Prostate gland (tissue), 2 donors: ENCODE results near the gene MIPOL1.

Experiments used
- POLR2A ChIP-seq: fragments of 450-650 bp; IDR thresholded peaks from one replicate; pipeline ENCODE4 v1.6.1; 2016; ENCODE audit warnings: antibody characterized with exemption, mild to moderate bottlenecking
- TF ChIP-seq, protein P1 (sequence below), 4 experiments: fragments of 200-600 bp in 2 of 4; fragments of 450-650 bp in 2 of 4; sonication (generic) in 2 of 4; IDR thresholded peaks; 1 replicate in 3 of 4; 2 replicates in 1 of 4; pipeline ENCODE4 v1.5.1; 2016 to 2019; ENCODE audit warnings: antibody characterized with exemption in 4 of 4, mild to moderate bottlenecking in 2 of 4, moderate library complexity in 2 of 4

DNA sequence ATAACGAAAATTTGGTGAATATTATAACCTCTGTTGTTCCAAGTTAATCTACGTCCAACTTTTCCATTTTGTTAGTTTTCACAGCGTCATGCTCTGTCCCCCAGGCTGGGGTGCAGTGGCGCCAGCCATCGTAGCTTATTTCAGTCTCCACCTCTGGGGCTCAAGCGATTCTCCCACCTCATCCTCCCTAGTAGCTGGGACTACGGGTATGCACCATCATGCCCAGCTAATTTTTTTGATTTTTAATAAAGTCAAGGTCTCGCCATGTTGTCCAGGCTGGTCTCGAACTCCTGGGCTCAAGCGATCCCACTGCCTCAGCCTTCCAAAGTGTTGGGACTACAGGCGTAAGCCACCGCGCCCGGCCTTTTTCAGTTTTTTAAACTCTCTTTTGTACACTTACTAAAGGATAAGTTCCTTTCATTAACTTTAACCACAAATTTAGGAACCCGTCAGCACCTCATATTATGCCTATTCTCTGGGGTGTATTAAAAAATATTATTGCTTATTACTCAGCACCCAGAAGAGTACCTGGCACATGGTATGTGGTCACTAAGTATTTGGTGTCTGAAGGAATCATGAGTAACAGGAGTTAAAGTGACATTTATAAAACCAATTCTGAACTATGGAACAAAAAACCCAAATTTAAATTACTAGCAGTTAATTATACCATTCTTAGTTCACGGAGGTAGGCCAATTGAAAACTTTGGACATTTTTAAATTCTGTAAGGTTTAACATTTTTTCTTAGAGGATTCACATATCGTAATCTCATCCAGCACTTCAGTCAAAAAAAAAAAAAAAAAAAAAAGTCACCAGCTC is 925 bp upstream of the MIPOL1 start:
- TF ChIP-seq, protein P1, sequence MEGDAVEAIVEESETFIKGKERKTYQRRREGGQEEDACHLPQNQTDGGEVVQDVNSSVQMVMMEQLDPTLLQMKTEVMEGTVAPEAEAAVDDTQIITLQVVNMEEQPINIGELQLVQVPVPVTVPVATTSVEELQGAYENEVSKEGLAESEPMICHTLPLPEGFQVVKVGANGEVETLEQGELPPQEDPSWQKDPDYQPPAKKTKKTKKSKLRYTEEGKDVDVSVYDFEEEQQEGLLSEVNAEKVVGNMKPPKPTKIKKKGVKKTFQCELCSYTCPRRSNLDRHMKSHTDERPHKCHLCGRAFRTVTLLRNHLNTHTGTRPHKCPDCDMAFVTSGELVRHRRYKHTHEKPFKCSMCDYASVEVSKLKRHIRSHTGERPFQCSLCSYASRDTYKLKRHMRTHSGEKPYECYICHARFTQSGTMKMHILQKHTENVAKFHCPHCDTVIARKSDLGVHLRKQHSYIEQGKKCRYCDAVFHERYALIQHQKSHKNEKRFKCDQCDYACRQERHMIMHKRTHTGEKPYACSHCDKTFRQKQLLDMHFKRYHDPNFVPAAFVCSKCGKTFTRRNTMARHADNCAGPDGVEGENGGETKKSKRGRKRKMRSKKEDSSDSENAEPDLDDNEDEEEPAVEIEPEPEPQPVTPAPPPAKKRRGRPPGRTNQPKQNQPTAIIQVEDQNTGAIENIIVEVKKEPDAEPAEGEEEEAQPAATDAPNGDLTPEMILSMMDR (IDR thresholded peaks at IDR 0.05) = no peak
- no peak for TF ChIP-seq POLR2A
